PC-9 (cell line): ENCODE measurements around the gene KLHL41. TPM values are rescaled to one million over a fixed set of nuclear protein-coding genes. Genes with fewer than 3 reads are reported as not detected.
A peak's percentile ranks its signal among the peaks of the same experiment; 100 is the strongest.

ENCODE experiments used
- Bru-seq: library from RNA; stranded (reverse); fragments of 400-500 nt; gene quantifications from one replicate; lab custom pipeline; 2021; lab: Mats Ljungman, UMichigan
- BruChase-seq, 2 experiments: library from RNA; stranded (reverse); fragments of 400-500 nt; gene quantifications; one replicate each; lab custom pipeline; 2021; lab: Mats Ljungman, UMichigan
- BruUV-seq: library from RNA; stranded (reverse); fragments of 400-500 nt; replicated peaks from 2 replicates; lab custom pipeline; 2021; lab: Mats Ljungman, UMichigan
- CTCF ChIA-PET: fragments of 300-600 bp; sonication (Branson Sonifier 250); formaldehyde crosslinking; loops from one replicate; lab custom pipeline; 2022; ENCODE audit warnings: antibody characterized with exemption; lab: Charles Lee
- POLR2A ChIA-PET: fragments of 300-600 bp; sonication (Branson Sonifier 250); formaldehyde crosslinking; loops from one replicate; lab custom pipeline; 2022; ENCODE audit warnings: antibody characterized with exemption; ENCODE audit not compliant: unreplicated experiment; lab: Charles Lee
- DNase-seq, 2 experiments: peaks; one replicate each; pipeline versions ENCODE4 v3.0.0 to v3.0.0-alpha.2; 2015 to 2022; ENCODE audit warnings: mixed read lengths in 1 of 2
- H2AFZ ChIP-seq: fragments of 200-600 bp; sonication (generic); 2 replicates; pipeline ENCODE4 v1.8.1; 2017; ENCODE audit warnings: antibody characterized with exemption
- H3F3A ChIP-seq: fragments of 200-600 bp; sonication (generic); 2 replicates; pipeline ENCODE4 v1.8.1; 2017; ENCODE audit warnings: antibody characterized with exemption, mild to moderate bottlenecking, low read depth; ENCODE audit not compliant: insufficient read depth
- H3K27ac ChIP-seq: fragments of 200-600 bp; sonication (generic); 2 replicates; pipeline ENCODE4 v1.6.1; 2016; ENCODE audit warnings: mixed run types
- H3K27me3 ChIP-seq: fragments of 200-600 bp; sonication (generic); 2 replicates; pipeline ENCODE4 v1.6.1; 2016; ENCODE audit warnings: low read depth, mixed run types; ENCODE audit not compliant: insufficient read depth
- H3K36me3 ChIP-seq: fragments of 200-600 bp; sonication (generic); 2 replicates; pipeline ENCODE4 v1.6.1; 2016; ENCODE audit warnings: low read depth, mixed run types
- H3K4me1 ChIP-seq: fragments of 200-600 bp; sonication (generic); replicated peaks from 2 replicates; pipeline ENCODE4 v1.6.1; 2016; ENCODE audit warnings: mixed run types; ENCODE audit not compliant: insufficient read depth
- H3K4me2 ChIP-seq: fragments of 200-600 bp; sonication (generic); 2 replicates; pipeline ENCODE4 v1.6.1; 2017; ENCODE audit warnings: mixed run types
- H3K4me3 ChIP-seq: fragments of 200-600 bp; sonication (generic); 2 replicates; pipeline ENCODE4 v1.6.1; 2016; ENCODE audit warnings: mixed run types
- H3K79me2 ChIP-seq: fragments of 200-600 bp; sonication (generic); 2 replicates; pipeline ENCODE4 v1.6.1; 2017; ENCODE audit warnings: low read depth, mixed run types
- H3K9me2 ChIP-seq: fragments of 200-600 bp; sonication (generic); 2 replicates; pipeline ENCODE4 v1.8.1; 2017; ENCODE audit warnings: mild to moderate bottlenecking; ENCODE audit not compliant: insufficient read depth
- H3K9me3 ChIP-seq: fragments of 200-600 bp; sonication (generic); 2 replicates; pipeline ENCODE4 v1.8.1; 2016; ENCODE audit warnings: low read depth; ENCODE audit not compliant: insufficient read depth
- H4K20me1 ChIP-seq: fragments of 200-600 bp; sonication (generic); 2 replicates; pipeline ENCODE4 v1.8.1; 2017; ENCODE audit not compliant: insufficient read depth
- EZH2 ChIP-seq: fragments of 200-600 bp; sonication (generic); IDR thresholded peaks from 2 replicates; pipeline ENCODE4 v1.8.0; 2017; ENCODE audit warnings: antibody characterized with exemption, low read depth
- intact Hi-C: fragments of 100-400 bp; cut with micrococcal nuclease; formaldehyde crosslinking; loops from one replicate; pipeline ENCODE4 v1.10.0; 2022; ENCODE audit not compliant: unreplicated experiment
- long read RNA-seq: library from polyadenylated mRNA; stranded (forward); transcript quantifications from one replicate; pipeline ENCODE4 v2.0.0, GENCODE V29; 2022
- total RNA-seq: library from RNA; stranded (reverse); gene quantifications from 2 replicates; pipeline ENCODE4 v1.2.3, GENCODE V29; 2021
- TF ChIP-seq, protein P1 (sequence below): fragments of 200-600 bp; sonication (generic); conservative IDR thresholded peaks from 2 replicates; pipeline ENCODE4 v1.6.1; 2017; ENCODE audit warnings: mixed run types, antibody characterized with exemption, mild to moderate bottlenecking, moderate library complexity

KLHL41 gene
- not detected in 2 replicates for total RNA-seq
- Bru-seq, nascent RNA: percentile 10 among the genes with signal in this experiment
- BruChase-seq, experiment 1, labeled RNA remaining after a 2-hour chase: not detected
- not detected for BruChase-seq, experiment 2, labeled RNA remaining after a 6-hour chase
- long read RNA-seq: 0 reads

DNA sequence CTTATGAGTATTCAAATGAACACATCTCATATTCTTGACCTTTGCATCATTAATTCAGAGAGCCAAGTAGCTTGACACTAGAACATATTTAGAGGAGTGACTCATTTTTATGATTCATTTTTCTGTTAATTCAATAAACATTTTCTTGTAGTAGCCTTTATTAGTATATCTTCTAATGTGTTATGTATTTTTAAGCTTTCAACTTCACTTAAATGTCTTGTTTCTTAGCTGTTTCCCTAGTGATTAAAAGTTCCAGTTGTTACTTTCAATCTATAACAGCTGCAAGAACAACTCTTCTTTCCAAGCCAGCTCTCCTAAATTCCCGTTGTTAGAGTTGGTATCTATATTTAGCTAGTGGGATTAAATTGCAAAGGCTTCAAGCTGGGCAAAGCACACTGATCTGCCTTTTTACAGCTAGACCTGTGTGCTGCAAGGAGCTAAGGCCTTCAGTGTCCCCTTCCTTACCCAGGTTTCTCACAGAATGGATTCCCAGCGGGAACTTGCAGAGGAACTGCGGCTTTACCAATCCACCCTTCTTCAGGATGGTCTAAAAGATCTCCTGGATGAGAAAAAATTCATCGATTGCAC, at the start of gene KLHL41:
Gene KLHL41, plus strand, starts transcription at position 405 of the 588 bp plus-strand sequence. Its CDS starts 77 bp downstream, at position 482.
- H3K4me2 ChIP-seq: no peak within 1 kb of the TSS
- POLR2A ChIA-PET: no interaction called here
- H3F3A ChIP-seq: no peaks in the 10 kb centered on the region
- H3K79me2 ChIP-seq: no peaks in the 10 kb centered on the region
- no peak within 1 kb of the TSS for H3K4me3 ChIP-seq
- TF ChIP-seq, protein P1, sequence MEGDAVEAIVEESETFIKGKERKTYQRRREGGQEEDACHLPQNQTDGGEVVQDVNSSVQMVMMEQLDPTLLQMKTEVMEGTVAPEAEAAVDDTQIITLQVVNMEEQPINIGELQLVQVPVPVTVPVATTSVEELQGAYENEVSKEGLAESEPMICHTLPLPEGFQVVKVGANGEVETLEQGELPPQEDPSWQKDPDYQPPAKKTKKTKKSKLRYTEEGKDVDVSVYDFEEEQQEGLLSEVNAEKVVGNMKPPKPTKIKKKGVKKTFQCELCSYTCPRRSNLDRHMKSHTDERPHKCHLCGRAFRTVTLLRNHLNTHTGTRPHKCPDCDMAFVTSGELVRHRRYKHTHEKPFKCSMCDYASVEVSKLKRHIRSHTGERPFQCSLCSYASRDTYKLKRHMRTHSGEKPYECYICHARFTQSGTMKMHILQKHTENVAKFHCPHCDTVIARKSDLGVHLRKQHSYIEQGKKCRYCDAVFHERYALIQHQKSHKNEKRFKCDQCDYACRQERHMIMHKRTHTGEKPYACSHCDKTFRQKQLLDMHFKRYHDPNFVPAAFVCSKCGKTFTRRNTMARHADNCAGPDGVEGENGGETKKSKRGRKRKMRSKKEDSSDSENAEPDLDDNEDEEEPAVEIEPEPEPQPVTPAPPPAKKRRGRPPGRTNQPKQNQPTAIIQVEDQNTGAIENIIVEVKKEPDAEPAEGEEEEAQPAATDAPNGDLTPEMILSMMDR: no peak
- TF ChIP-seq EZH2: no peak
- H3K4me1 ChIP-seq: peaks cover 12% of the 10 kb centered on the region
- H3K27ac ChIP-seq: no peak within 1 kb of the TSS
- H3K27me3 ChIP-seq: no peaks in the 10 kb centered on the region
- H3K9me3 ChIP-seq: no peaks in the 10 kb centered on the region
- H3K9me2 ChIP-seq: no peaks in the 10 kb centered on the region
- H3K36me3 ChIP-seq: no peaks in the 10 kb centered on the region
- intact Hi-C loops: no loop called here
- CTCF ChIA-PET: no interaction called here
- no TSS peak for BruUV-seq
- H2AFZ ChIP-seq: no peak within 1 kb of the TSS
- DNase-seq: no peak
- H4K20me1 ChIP-seq: no peaks in the 10 kb centered on the region

DNA sequence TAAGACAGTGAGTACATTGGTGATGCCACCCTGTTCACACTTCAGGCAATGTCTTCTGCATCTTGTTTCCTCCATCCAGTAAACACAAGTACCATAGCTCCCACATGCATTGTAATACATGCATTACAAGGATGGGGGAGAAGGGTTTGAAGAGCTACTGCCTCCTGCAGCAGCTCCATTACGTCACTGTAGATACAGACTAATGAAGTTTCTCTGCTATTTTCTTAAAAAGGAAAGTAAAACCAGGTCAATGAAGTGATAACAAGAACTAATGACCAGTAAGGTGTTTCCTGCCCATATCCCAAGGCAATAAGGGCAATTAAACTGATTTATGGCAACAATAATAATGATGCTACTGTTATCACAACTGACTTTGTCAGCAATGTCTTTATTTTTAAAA, 48.4 kb upstream of the KLHL41 start:
- Histone ChIP-seq H3K9me3 (no peaks in the 10 kb centered on the region), H3K36me3 (no peaks in the 10 kb centered on the region), H3K4me2 (no peak overlapping the region), H3K4me3 (no peak overlapping the region), H3K4me1 (no peaks in the 10 kb centered on the region), H3K79me2 (no peaks in the 10 kb centered on the region), H3F3A (no peaks in the 10 kb centered on the region), H3K27me3 (no peaks in the 10 kb centered on the region), H4K20me1 (no peaks in the 10 kb centered on the region), H3K9me2 (no peaks in the 10 kb centered on the region), H2AFZ (no peak overlapping the region), H3K27ac (no peak overlapping the region)
- no peak for DNase-seq
- POLR2A ChIA-PET: no interaction called here
- intact Hi-C loops: no loop called here
- no peak for TF ChIP-seq EZH2
- TF ChIP-seq, protein P1: no peak
- no TSS peak for BruUV-seq
- CTCF ChIA-PET: no interaction called here

DNA sequence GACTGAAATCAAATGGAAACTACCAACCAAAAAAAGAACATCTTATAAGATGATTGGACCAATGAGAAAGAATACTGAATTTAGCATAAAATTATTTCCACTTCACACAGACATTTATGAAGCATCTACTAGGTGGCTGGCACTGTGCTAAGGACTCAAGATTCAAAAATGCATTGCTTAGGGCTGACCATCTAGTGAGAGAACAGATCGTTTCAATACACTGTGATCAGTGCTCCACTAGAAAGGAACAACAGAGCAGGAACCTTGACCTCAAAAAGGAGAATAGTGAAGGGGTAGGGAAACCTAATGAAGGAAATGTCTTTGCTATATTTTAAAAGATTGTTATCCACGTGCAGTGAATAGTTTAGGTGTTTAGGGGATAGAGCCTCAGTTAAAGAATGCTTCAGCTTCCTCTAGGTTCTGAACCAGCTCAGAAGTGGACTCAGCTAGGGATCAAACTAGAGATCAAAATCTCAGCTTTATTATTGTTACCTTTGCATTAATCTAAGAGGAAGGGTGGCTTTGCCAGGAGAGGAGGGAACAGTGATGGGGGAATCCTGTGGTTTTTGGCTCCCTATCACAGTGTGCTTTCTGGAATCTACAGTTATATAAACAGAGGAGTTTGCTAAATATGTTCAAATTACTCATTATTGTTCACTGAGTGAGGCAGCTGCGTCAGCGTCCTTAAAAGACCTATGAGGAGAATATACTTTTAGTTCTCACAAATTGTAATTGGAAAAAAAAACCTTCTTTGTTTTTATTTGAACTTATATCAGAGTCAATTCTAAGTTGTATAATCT, 46.4 kb upstream of the KLHL41 start:
- Histone ChIP-seq H3K27me3 (no peaks in the 10 kb centered on the region), H3K36me3 (no peaks in the 10 kb centered on the region), H3K4me3 (no peak overlapping the region), H3K79me2 (no peaks in the 10 kb centered on the region), H3K4me2 (no peak overlapping the region), H3K9me3 (no peaks in the 10 kb centered on the region), H3F3A (no peaks in the 10 kb centered on the region), H3K27ac (no peak overlapping the region), H3K4me1 (no peaks in the 10 kb centered on the region), H4K20me1 (no peaks in the 10 kb centered on the region), H2AFZ (no peak overlapping the region), H3K9me2 (no peaks in the 10 kb centered on the region)
- DNase-seq: no peak
- TF ChIP-seq, protein P1: no peak
- no peak for TF ChIP-seq EZH2
- ChIA-PET POLR2A (no interaction called here), CTCF (no interaction called here)
- intact Hi-C loops: no loop called here
- no TSS peak for BruUV-seq
